ENCODE measurements around the gene ADIPOR1.
"Not testable (repeated sequence)": the region's sequence is repeated elsewhere in the genome, so short reads cannot be mapped to it uniquely, and the experiment has no call there.

The ADIPOR1 gene

GRCh38 chr1:202957733-202958543, at the start of gene ADIPOR1:
Gene ADIPOR1 (minus strand): TSS chr1:202958312. CDS start chr1:202951070, 7,242 bp downstream.
- peak; percentile 40 for DNase-seq (ENCODE audit: low read depth)

DNA sequence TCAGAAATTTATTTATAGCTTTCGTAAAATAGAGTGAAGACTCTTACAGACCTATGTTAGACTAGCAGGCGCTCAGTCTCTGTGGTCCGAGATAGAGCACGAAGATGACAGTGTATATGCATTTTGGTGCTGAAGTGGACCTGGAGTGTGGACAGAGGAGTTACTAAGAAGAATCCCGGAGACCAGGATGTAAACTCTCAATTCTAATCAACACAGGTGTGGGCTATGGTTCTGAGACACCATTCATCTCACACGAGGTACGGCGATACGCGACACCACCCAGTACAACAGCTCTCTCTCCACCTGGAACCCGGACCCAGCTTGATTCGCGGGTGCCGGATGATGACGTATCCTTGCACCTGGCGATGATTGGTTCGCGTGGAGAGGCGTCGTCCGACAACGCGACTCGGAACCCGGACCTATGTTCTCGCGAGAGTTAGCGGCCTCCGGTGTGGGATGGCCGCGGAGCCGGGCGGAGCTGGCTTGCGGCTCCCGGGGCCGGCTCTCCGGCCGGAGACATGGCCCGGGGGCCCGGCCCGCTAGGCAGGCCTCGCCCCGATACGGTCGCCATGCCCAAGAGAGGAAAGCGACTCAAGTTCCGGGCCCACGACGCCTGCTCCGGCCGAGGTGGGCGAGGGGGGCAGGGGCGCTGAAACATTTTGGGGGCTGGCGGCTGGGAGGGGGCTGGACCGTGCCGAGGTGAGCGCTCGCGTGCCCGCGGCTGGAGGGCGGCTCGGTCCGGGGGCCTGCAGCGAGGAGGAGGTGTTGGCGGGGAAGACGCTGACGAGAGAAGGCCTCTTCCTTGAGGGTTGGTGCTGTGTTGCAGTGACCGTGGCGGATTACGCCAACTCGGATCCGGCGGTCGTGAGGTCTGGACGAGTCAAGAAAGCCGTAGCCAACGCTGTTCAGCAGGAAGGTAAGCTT, 49.1 kb upstream of the ADIPOR1 start, which contains the start of gene TMEM183A:
TSS of gene TMEM183A (plus strand) at position 427 of the 924 bp plus-strand sequence. CDS start at position 519, 92 bp downstream.
- DNase-seq (ENCODE audit: low read depth), result peak; percentile 78

DNA sequence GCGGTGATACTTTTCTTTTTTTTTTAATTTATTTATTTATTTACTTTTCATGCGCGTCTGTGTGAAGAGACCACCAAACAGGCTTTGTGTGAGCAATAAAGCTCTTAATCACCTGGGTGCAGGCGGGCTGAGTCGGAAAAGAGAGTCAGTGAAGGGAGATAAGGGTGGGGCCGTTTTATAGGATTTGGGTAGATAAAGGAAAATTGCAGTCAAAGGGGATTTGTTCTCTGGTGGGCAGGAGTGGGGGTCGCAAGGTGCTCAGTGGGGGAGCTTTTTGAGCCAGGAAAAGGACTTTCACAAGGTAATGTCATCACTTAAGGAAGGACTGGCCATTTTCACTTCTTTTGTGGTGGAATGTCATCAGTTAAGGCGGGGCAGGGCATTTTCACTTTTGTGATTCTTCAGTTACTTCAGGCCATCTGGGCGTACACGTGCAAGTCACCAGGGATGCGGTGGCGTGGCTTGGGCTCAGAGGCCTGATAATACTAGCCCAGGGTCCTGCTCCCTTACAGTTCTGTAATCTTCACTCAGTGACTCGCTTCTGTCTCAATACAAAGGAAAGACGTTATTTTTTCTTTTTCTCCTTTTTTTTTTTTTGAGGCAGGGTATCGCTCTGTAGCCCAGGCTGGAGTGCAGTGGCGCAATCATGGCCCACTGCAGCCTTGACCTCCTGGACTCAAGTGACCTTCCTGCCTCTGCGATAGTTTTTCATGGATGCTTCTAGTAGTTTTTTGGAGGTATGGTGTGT, 47.5 kb upstream of the ADIPOR1 start:
- not testable (repeated sequence) for DNase-seq (ENCODE audit: low read depth)

DNA sequence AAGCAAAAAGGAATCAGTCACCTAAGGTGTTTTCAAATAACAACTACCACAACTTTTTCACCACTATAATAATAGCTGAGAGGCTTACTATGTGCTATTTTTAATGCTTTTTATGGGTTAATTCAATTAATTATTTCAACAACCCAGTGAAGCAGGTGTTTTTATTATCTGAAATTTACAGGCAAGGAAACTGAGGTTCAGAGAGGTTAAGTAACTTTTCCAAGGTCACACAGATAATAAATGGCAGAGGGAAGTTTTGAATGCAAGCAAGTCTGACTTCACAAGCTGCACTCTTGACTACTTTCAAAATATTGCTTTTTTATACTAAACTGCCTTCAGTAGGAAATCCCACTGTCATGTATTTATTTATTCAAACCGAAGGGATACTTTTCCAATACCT, 44.8 kb upstream of the ADIPOR1 start:
- no peak for DNase-seq (ENCODE audit: low read depth)

GRCh38 chr1:203001986-203002385, 43.9 kb upstream of the ADIPOR1 start:
- no peak for DNase-seq (ENCODE audit: low read depth)

GRCh38 chr1:203000217-203000944, 42.3 kb upstream of the ADIPOR1 start:
- DNase-seq (ENCODE audit: low read depth), result no peak

DNA sequence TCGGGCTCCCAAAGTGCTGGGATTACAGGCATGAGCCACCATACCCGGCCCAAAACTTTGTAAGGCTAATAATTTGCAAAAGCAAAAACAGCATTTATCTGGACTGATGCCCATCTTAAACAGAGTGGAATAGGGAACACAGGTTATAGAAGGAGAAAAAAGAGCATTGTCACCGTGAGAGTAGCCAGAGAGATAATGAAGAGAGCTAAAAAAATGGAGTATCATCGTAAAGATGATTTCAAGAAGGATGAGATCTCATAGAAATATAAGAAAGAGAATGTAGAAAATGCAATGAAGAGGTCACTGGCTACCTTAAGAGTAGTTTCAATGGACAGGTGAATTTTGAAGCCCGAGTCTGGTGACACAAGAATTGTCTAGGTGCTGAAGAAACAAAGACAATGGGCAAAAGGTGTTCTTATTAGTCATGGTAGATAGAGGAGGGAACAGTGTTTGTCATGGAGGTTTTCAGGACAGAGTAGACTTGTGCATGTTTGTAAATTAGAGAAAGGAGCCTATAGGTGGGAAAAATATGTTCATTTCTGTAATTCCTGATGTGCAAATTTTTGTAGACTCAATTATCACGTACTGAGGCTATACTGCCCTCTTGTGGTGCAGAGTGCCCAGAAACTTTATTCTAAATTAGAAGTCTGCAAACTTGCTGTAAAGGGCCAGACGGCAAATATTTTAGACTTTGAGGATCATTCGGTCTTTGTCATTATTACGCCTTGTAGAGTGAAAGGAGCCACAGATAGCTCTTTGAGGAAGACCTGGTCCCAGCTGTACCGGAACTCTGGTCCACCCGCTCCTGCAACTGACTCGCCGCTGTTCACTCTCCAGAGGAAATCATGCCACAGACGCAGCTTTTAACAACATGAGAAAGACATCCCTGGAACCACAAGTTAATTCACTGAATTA, 41.0 kb upstream of the ADIPOR1 start:
- DNase-seq (ENCODE audit: low read depth), result peak; percentile 17

- no peak for DNase-seq (ENCODE audit: low read depth)
These were observed 36.6 kb upstream of the ADIPOR1 start for GRCh38 chr1:202994756-202995155.

DNA sequence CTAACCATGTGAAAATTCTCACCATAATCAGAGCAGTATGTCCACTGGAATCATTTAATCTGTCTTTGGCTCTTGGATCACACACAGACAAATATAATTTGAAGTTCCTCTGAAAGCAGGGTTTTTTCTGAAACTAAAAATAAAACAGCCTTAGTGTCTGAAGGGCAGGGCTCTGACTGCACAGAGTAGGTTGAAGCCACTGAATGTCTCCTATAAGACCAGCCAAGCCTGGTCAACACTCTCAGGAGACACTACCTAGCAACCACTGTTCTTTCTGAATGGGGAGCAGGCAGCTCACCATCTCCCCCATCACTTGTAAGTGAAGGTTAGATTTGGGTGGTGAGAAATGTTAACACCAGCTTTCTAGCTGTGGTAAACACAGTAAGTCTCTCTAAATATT, 33.0 kb upstream of the ADIPOR1 start:
- no peak for DNase-seq (ENCODE audit: low read depth)

- DNase-seq (ENCODE audit: low read depth), result no peak
These were observed 31.8 kb upstream of the ADIPOR1 start for GRCh38 chr1:202989879-202990278.

GRCh38 chr1:202987922-202988583, 29.9 kb upstream of the ADIPOR1 start:
- DNase-seq (ENCODE audit: low read depth), result no peak

DNA sequence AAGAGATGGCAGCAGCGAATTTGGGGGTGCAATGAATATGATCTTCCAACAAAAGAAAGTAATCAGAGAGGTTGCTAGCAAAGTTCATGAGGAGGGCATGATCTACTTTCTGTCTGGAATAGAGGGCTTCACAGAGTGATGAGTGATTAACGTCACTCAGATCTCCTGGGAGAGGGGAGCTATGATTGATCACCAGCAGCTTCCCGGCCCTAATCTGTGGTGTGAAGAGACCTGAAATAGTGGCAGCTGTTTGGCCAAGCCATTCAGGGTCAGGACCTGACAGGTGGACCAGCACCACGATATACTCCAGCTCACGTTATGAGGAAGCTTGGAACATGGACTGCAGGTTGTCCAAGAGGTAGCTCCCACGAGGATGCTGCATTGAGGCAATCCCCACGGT, 29.1 kb upstream of the ADIPOR1 start:
- DNase-seq (ENCODE audit: low read depth), result no peak

- DNase-seq (ENCODE audit: low read depth), result not testable (repeated sequence)
These were observed 28.0 kb upstream of the ADIPOR1 start for GRCh38 chr1:202986120-202986519.

DNA sequence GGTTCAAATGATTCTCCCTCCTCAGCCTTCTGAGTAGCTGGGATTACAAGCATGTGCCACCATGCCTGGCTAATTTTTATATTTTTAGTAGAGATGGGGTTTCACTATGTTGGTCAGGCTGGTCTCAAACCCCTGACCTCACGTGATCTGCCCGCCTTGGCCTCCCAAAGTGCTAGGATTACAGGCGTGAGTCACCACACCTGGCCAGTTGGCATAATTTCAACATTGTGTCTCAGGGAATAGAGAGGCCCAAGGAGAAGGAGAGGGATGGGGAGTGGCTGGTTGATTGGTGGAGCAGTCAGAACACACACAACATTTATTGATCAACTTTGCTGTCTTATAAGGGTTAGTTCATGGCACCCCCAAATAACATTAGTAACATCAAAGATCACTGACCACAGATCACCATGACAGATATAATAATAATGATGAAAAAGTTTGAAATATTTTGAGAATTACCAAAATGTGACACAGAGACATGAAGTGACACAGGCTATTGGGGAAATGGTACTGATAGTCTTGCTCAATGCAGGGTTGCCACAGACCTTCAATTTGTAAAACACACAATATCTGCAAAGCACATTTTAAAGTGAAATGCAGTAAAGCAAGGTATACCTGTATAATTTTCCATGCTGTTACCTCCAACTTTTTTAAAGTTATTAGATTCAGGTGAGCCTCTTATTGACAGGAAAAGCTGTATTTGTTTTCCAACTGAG, 24.8 kb upstream of the ADIPOR1 start:
- no peak for DNase-seq (ENCODE audit: low read depth)

- DNase-seq (ENCODE audit: low read depth), result no peak
These were observed 23.8 kb upstream of the ADIPOR1 start for GRCh38 chr1:202981939-202982338.

GRCh38 chr1:202979459-202979858, 21.3 kb upstream of the ADIPOR1 start:
- DNase-seq (ENCODE audit: low read depth), result no peak

GRCh38 chr1:202976633-202977032, 18.5 kb upstream of the ADIPOR1 start:
- no peak for DNase-seq (ENCODE audit: low read depth)

GRCh38 chr1:202974856-202975255, 16.7 kb upstream of the ADIPOR1 start:
- no peak for DNase-seq (ENCODE audit: low read depth)

GRCh38 chr1:202972046-202972445, 13.9 kb upstream of the ADIPOR1 start:
- DNase-seq (ENCODE audit: low read depth), result no peak

Measured in HS-27A (cell line).